PC-9 (cell line): Measurements from ENCODE around the gene PODXL2. TPM values are rescaled to one million over a fixed set of nuclear protein-coding genes. Genes with fewer than 3 reads are reported as not detected.

Experiments
- BruUV-seq: library from RNA; stranded (reverse); fragments of 400-500 nt; replicated peaks from 2 replicates; lab custom pipeline; 2021; lab: Mats Ljungman, UMichigan
- CTCF ChIA-PET: fragments of 300-600 bp; sonication (Branson Sonifier 250); formaldehyde crosslinking; loops from one replicate; lab custom pipeline; 2022; ENCODE audit warnings: antibody characterized with exemption; lab: Charles Lee
- POLR2A ChIA-PET: fragments of 300-600 bp; sonication (Branson Sonifier 250); formaldehyde crosslinking; loops from one replicate; lab custom pipeline; 2022; ENCODE audit warnings: antibody characterized with exemption; ENCODE audit not compliant: unreplicated experiment; lab: Charles Lee
- DNase-seq, 2 experiments: peaks; one replicate each; pipeline versions ENCODE4 v3.0.0 to v3.0.0-alpha.2; 2015 to 2022; ENCODE audit warnings: mixed read lengths in 1 of 2
- H2AFZ ChIP-seq: fragments of 200-600 bp; sonication (generic); 2 replicates; pipeline ENCODE4 v1.8.1; 2017; ENCODE audit warnings: antibody characterized with exemption
- H3F3A ChIP-seq: fragments of 200-600 bp; sonication (generic); 2 replicates; pipeline ENCODE4 v1.8.1; 2017; ENCODE audit warnings: antibody characterized with exemption, mild to moderate bottlenecking, low read depth; ENCODE audit not compliant: insufficient read depth
- H3K27ac ChIP-seq: fragments of 200-600 bp; sonication (generic); 2 replicates; pipeline ENCODE4 v1.6.1; 2016; ENCODE audit warnings: mixed run types
- H3K27me3 ChIP-seq: fragments of 200-600 bp; sonication (generic); 2 replicates; pipeline ENCODE4 v1.6.1; 2016; ENCODE audit warnings: low read depth, mixed run types; ENCODE audit not compliant: insufficient read depth
- H3K36me3 ChIP-seq: fragments of 200-600 bp; sonication (generic); 2 replicates; pipeline ENCODE4 v1.6.1; 2016; ENCODE audit warnings: low read depth, mixed run types
- H3K4me1 ChIP-seq: fragments of 200-600 bp; sonication (generic); replicated peaks from 2 replicates; pipeline ENCODE4 v1.6.1; 2016; ENCODE audit warnings: mixed run types; ENCODE audit not compliant: insufficient read depth
- H3K4me2 ChIP-seq: fragments of 200-600 bp; sonication (generic); 2 replicates; pipeline ENCODE4 v1.6.1; 2017; ENCODE audit warnings: mixed run types
- H3K4me3 ChIP-seq: fragments of 200-600 bp; sonication (generic); 2 replicates; pipeline ENCODE4 v1.6.1; 2016; ENCODE audit warnings: mixed run types
- H3K79me2 ChIP-seq: fragments of 200-600 bp; sonication (generic); 2 replicates; pipeline ENCODE4 v1.6.1; 2017; ENCODE audit warnings: low read depth, mixed run types
- H3K9me2 ChIP-seq: fragments of 200-600 bp; sonication (generic); 2 replicates; pipeline ENCODE4 v1.8.1; 2017; ENCODE audit warnings: mild to moderate bottlenecking; ENCODE audit not compliant: insufficient read depth
- H3K9me3 ChIP-seq: fragments of 200-600 bp; sonication (generic); 2 replicates; pipeline ENCODE4 v1.8.1; 2016; ENCODE audit warnings: low read depth; ENCODE audit not compliant: insufficient read depth
- H4K20me1 ChIP-seq: fragments of 200-600 bp; sonication (generic); 2 replicates; pipeline ENCODE4 v1.8.1; 2017; ENCODE audit not compliant: insufficient read depth
- CTCF ChIP-seq: fragments of 200-600 bp; sonication (generic); conservative IDR thresholded peaks from 2 replicates; pipeline ENCODE4 v1.6.1; 2017; ENCODE audit warnings: mixed run types, antibody characterized with exemption, mild to moderate bottlenecking, moderate library complexity
- EZH2 ChIP-seq: fragments of 200-600 bp; sonication (generic); IDR thresholded peaks from 2 replicates; pipeline ENCODE4 v1.8.0; 2017; ENCODE audit warnings: antibody characterized with exemption, low read depth
- intact Hi-C: fragments of 100-400 bp; cut with micrococcal nuclease; formaldehyde crosslinking; loops from one replicate; pipeline ENCODE4 v1.10.0; 2022; ENCODE audit not compliant: unreplicated experiment
- total RNA-seq: library from RNA; stranded (reverse); gene quantifications from 2 replicates; pipeline ENCODE4 v1.2.3, GENCODE V29; 2021

PODXL2 gene
- total RNA-seq, 1 experiment from 2014 or later = 11.9 TPM

GRCh38 chr3:127615631-127616305 is 13.2 kb upstream of the PODXL2 start:
- Histone ChIP-seq H3K4me2 (no peak overlapping the region), H3F3A (no peaks in the 10 kb centered on the region; the same call in 1 of the 2 replicates), H3K79me2 (no peaks in the 10 kb centered on the region), H3K4me3 (no peak overlapping the region), H3K27ac (no peak overlapping the region), H2AFZ (no peak overlapping the region), H3K9me3 (no peaks in the 10 kb centered on the region), H3K36me3 (peaks cover 17% of the 10 kb centered on the region), H3K4me1 (no peaks in the 10 kb centered on the region), H3K27me3 (no peaks in the 10 kb centered on the region), H3K9me2 (no peaks in the 10 kb centered on the region), H4K20me1 (no peaks in the 10 kb centered on the region)
- DNase-seq = no peak
- no peak for TF ChIP-seq CTCF
- TF ChIP-seq EZH2 = no peak
- BruUV-seq = no TSS peak
- intact Hi-C loops = no loop called here
- CTCF ChIA-PET = no interaction called here
- POLR2A ChIA-PET = interaction anchor here (0.7 kb wide), 1 partner anchor 17 kb away, joined by 3 read pairs; no protein-coding TSS in a partner anchor

GRCh38 chr3:127616836-127617605 is 12.0 kb upstream of the PODXL2 start:
- Histone ChIP-seq H3K9me3 (no peaks in the 10 kb centered on the region), H2AFZ (no peak overlapping the region), H3K36me3 (peaks cover 21% of the 10 kb centered on the region), H4K20me1 (no peaks in the 10 kb centered on the region), H3K4me3 (no peak overlapping the region), H3K4me2 (no peak overlapping the region), H3K9me2 (no peaks in the 10 kb centered on the region), H3F3A (no peaks in the 10 kb centered on the region; the same call in 1 of the 2 replicates), H3K79me2 (no peaks in the 10 kb centered on the region), H3K4me1 (no peaks in the 10 kb centered on the region), H3K27me3 (no peaks in the 10 kb centered on the region), H3K27ac (no peak overlapping the region)
- intact Hi-C loops = no loop called here
- BruUV-seq = no TSS peak
- no peak for TF ChIP-seq CTCF
- no peak for TF ChIP-seq EZH2
- POLR2A ChIA-PET = no interaction called here
- CTCF ChIA-PET = no interaction called here
- no peak for DNase-seq

- Histone ChIP-seq H3K9me2 (no peaks in the 10 kb centered on the region), H3K79me2 (no peaks in the 10 kb centered on the region), H3K27ac (no peak overlapping the region), H3K27me3 (no peaks in the 10 kb centered on the region), H3F3A (no peaks in the 10 kb centered on the region; the same call in 1 of the 2 replicates), H2AFZ (no peak overlapping the region), H3K4me3 (no peak overlapping the region), H3K9me3 (no peaks in the 10 kb centered on the region), H3K4me2 (no peak overlapping the region), H4K20me1 (no peaks in the 10 kb centered on the region), H3K36me3 (0 out of 2 replicates have a peak, but pooled peaks cover 12% of the 10 kb centered on the region), H3K4me1 (no peaks in the 10 kb centered on the region)
- CTCF ChIA-PET = no interaction called here
- POLR2A ChIA-PET = no interaction called here
- intact Hi-C loops = no loop called here
- no peak for DNase-seq
- TF ChIP-seq EZH2 (no peak), CTCF (no peak)
- BruUV-seq = no TSS peak
Observed at GRCh38 chr3:127618891-127619290, 10.1 kb upstream of the PODXL2 start.
